HG03064 (cell line): Measurements from ENCODE around the gene ABL2.
"Not testable (repeated sequence)": the region's sequence is repeated elsewhere in the genome, so short reads cannot be mapped to it uniquely, and the experiment has no call there.

Source experiments
- ATAC-seq: cut with Tn5 transposase; IDR thresholded peaks from one replicate; pipeline ENCODE4 v1.9.1; 2021; ENCODE audit warnings: low read depth; ENCODE audit not compliant: unreplicated experiment

Gene ABL2

DNA sequence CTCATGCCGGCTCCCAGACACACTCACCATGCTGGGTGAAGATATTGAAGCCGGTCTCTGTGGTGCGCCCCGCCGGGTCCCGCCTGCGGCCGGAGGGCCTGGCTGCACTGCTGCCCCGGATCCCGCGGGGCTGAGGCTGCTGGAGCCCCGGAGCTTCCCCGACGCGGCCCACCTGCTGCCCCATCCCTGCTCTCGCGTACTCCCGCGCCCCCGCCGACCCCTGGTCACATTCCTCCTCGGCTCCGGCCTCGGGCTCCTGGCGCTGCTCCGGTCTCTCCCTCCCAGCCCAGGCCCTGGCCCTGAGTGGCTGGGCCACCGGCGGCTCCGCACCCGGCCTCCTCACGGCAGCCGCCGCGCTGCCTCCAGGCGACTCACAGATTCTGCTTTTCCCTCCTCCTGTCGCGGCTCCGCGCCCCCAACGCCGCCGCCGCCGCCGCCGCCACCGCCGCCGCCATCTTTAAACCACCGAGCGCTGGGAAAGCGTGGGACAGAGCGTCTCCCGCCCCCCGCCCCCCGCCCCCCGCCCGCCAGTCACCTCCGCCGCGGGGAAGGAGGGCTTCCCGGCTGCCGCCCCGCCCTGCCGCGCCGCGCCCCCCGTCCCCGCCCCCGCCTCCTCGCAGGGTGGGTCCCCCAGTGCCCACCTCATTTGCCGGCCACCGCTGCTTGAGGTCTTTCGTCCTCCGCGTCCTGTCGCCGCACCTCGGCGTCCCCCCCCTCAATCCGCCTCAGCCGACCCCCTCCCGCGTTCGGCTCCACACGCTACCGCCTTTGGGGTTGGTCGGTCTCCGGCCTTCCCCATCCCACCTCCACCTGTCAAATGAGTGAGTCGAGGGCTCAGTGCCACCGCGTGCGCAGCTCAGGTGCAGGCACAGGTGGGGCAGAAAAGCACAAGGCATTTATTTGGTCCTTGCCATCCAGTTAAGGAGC is at the start of gene ABL2:
Gene ABL2 (minus strand): TSS at position 464 of the 927 bp plus-strand sequence. CDS start 280 bp downstream, at position 184.
- peak; percentile 55 for ATAC-seq

DNA sequence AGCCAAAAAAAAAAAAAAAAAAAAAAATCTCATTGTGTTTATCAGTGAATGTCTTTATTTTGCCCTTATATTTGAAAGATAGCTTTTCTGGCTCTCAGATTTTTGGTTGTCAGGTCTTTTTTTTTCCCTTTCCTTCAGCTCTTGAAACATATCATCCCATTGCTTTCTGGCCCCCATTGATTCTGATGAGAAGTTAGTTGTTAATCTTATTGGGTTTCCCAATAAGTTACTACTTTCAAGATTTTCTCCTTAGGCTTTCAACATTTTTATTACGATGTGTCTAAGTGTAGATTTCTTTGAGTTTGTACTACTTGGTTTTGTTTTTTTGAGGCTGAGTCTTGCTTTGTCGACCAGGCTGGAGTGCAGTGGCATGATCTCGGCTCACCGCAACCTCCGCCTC is 49.4 kb upstream of the ABL2 start:
- ATAC-seq, result no peak

DNA sequence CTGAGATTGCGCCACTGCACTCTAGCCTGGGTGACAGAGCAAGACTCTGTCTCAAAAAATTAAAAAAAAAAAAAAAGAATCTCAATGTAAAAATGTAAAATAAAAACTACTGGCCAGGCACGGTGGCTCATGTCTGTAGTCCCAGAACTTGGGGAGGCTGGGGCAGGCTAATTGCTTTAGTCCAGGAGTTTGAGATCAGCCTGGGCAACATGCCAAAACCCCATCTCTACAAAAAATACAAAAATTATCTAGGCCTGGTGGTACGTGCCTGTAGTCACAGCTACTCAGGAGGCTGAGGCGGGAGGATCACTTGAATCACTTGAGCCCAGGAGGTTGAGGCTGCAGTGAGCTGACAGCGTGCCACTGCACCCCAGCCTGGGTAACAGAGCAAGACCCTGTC is 44.9 kb upstream of the ABL2 start:
- ATAC-seq, result not testable (repeated sequence)

DNA sequence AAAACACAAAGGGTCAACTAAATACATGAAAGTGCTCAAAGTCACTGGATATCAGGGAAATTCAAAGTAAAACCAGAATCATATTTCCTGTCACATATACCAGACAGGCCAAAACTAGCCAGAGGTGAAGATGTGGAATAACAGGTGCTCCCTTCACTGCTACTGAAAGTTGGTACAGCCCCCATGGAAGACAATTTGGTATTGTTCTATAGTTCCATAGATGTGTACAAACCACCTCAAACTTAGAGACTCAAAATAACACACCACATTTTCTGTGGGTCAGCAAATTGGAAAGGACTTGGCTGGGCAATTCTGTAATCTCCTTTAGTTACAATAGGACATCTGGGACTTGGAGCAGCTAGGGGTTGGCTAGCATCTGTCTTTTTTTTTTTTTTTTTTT is 39.6 kb upstream of the ABL2 start:
- no peak for ATAC-seq

DNA sequence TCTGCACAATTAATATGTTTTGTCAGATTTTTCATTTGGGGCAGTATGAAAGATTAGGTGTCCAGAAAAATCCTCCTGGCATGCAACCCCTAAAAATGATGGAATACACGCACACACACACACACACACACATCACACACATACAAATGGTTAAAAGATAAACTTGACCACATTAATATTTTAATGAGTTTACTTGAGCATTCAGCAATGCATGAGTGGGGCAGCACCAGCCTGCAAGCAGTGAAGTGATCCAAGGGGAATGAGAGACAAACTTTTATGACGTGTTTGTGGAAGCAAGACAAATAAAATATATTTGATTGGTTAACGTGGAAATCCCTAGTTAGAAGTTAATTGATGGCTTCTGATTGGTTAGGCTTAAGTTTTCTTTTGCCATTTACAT is 35.0 kb upstream of the ABL2 start:
- ATAC-seq, result no peak

DNA sequence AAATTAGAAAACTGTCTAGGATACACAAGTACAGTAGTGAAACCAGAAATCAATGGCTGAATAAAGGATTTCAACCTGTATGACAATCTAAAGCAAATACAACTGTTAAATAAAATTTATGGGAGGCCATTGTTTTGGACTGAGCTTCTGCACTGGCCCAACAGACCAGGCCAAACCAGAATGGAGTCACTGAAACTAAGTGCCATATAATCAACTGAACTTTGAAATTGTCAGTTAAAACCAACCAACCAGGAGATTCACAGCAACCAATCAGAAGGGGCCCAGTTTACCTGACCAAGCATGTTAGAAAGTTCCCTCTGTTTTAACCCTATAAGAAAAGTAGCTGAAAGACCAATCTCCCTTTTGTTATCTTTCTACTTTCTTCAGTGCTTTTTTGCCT is 33.6 kb upstream of the ABL2 start:
- ATAC-seq, result no peak

DNA sequence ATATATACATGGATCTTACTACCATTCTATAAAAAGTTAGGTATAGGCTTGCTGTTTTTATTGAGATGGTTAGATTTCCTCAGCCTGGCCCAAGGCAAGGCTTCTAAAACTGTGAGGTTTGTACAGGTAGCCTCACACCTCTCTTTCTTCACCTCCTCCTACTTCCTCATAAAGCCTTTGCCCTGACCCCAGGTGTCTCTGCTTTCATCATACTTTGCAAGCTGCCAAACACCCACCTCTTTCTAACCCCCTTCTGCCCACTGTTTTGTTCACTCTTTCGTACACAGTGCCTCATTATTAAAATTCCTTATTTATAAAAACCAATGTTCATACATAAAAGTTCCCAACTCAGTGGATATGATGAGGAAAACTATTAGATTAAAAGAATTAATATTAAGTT is 32.7 kb upstream of the ABL2 start:
- no peak for ATAC-seq

DNA sequence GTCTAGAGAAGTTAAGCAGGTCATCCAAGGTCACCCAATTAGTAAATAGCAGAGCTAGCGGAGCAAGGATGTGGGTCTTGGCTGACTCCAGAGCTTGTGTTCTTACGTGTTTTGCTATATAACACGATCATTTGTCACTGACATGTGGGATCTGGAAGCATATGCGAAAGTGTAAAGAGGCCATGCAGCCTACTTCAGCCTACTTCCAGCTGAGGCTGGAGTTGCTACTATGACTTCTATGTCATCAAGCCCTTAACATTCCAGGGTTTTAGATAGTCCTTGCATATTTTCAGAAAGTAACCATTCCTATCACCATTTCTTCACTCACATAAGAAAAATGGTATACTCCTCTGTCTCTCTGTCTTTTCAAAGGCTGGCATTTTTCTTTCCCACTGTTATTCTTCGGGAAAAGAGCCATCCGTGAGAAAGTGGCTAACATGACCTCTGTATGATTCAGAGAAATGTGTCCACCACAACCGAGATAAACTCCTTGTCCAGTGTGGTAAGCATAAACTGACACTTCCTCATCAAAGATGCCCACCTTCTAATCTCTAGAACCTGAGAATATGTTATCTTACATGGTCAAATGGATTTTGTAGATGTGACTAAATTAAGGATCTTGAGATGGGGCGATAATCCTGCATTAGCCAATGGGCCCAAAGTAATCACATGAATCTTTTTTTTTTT is 24.0 kb upstream of the ABL2 start:
- no peak for ATAC-seq

DNA sequence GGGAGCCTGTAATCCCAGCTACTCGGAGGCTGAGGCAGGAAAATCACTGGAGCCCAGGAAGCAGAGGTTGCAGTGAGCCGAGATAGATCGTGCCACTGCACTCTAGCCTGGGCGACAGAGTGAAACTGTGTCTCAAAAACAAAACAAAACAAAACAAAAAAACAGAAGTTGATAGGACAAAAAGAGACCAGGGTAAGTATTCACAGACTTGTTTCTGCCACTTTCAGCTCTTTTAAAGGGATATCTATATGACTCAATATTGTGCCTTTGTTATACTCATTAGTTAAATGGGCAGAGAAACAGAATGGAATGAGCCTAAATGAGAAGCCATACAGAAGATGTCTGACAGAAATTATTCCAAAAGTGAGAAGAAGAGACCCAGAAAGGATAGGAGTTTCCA is 23.1 kb upstream of the ABL2 start:
- ATAC-seq, result no peak

DNA sequence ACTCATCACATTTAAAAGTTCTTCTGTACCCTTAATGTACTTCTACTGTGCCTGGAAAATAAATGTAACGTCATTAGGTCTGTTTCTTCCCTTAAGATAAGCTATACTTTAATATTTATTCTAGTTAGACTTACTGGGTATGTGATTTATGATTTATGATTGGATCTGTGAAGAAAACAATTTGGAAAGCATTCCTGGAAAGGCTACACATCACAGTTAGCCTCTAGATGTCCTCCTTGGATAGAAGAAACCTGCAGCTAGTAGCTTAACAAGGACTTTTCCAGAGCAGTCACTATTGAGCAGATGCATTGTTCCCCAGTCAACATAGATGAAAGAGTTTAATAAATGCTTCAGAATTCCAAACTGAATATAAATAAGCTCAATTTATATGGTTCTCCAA is 22.2 kb upstream of the ABL2 start:
- no peak for ATAC-seq

DNA sequence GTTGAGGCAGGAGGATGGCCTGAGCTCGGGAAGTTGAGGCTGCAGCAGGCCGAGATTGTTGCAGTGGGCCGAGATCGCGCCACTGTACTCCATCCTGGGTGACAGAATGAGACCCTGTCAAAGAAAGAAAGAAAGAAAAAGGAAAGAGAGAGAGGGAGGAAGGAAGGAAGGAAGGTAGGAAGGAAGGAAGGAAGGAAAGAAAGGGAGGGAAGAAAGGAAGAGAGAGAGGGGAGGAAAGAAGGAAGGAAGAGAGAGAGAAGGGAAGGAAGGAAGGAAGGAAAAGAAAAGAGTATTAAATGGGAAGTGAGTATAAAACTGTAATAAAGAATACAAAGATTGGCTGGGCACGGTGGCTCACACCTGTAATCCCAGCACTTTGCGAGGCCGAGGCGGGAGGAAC is 18.4 kb upstream of the ABL2 start:
- ATAC-seq, result no peak

DNA sequence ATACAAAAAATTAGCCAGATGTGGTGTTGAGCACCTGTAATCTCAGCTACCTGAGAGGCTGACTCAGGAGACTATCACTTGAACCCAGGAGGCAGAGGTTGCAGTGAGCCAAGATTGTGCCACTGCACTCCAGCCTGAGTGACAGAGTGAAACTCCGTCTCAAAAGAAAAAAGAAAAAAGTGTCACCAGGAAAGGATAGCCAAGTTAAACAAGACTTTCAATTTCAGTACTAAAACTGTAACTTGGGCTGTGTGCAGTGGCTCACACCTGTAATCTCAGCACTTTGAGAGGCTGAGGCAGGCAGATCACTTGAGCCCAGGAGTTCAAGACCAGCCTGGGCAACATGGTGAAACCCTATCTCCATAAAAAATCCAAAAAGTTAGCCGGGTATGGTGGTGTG is 15.9 kb upstream of the ABL2 start:
- not testable (repeated sequence) for ATAC-seq

DNA sequence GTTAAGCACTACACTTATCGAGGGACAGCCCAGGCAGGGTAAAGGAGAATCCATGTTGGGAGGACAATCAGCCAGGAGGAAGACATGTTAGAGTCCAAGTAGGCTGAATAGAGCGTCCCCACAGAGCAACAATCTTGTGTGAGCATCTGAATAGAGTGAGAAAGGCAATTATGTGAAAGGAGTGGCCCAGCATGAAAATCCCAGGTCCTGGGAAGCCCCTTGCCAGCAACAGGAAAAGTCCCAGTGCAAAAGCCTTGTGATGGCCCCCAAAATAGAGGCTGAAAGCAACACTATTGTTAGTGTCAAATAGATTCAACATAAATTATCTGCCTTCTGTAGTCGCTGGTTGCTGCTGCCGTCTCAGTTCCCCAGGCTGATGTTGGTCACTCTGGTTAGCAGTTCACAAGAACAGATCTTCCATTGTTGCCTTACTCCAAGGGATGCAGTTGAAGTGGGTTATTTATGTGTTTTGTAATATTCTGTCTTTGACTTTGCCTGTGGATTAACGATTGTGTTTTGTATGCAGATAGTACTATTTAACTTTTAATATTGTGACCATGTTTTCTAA is 12.1 kb upstream of the ABL2 start:
- no peak for ATAC-seq

DNA sequence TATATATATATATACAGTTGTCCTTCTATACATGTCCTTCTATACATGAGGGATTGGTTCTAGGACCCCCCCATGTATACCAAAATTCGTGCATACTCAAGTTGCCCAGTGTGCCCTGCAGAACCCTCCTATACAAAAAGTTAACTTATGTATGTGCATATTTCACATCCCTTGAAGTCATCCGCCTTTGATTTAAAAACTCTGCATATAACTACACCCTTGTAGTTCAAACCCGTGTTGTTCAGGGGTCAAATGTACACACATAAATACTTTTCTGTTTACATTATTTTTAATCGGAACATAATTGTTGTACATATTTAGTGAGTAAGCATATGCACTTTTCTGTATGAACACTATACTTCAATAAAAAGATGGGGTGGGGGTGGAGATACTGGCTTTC is 7.7 kb upstream of the ABL2 start:
- ATAC-seq, result no peak

DNA sequence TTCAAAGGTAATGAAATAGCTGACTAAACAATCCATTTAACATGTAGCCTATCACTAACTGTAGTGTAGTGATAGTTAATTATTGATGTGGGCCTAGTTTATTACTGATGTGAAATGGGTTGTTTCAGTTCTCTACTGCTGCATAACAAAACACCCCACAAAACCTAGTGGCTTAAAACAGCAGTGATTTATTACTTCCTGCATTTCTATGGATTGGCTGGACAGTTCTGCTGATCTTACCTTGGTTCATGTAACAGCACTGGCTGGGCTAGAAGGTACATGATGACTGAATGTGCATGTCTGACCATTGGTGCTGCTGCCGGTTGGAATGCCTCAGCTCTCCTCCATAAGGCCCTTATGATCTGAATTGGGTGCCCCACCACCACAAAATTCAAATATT is 5.4 kb upstream of the ABL2 start:
- no peak for ATAC-seq

DNA sequence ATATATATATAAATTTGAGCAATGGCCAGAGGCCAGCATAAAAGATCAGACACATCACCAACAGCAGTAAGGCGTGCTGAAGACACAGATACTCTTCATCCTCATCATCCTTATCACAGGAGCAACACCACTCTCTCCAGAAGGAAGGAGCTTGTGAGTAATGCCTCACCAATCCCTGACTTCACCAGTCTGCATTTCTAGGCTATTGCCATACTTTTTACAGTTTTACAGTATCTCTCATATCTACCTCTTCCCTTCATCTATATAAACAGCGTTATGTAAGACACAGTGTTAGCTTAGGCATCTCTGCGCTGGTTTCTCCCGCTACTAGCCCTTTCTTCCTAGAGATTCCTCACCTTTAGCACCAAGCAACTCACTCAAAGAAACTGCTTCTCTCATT is 2.4 kb upstream of the ABL2 start:
- ATAC-seq, result no peak

DNA sequence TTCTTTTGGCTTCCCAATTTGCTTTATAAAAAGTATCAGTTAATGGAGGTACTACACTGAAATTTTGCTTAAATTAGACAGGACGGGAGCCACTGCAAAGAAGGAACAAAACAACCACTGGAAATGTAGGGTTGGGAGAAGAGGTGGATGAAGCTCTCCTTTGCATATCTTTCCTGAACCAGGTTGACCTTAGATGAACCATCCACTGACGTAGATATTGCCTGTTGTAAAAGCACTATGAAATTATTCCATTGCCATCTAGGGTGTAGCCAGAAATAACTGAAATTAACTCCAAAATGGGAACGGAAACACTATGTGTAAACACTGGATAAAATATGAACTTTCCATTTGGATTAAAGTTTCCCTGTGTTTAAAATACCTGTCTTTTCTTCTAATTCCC is 1.2 kb upstream of the ABL2 start:
- no peak for ATAC-seq

DNA sequence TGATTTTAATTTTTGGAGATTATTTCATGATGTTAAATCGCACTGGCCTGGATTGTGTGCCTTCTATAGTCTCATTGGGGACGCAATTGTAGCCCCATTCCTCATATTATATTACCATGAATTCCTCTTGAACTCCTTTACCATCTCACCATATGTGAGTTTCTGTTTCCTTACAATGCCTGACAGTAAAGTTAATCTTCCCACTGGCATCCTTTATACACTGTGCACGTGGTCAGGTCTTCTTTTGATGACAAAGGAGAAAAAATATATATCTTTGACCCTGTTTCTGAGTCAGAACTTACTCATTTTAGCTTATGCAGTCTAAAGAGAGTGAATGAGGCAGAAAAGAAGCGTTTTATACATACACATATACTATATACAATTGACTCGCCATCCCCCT is 774 bp upstream of the ABL2 start:
- no peak for ATAC-seq

DNA sequence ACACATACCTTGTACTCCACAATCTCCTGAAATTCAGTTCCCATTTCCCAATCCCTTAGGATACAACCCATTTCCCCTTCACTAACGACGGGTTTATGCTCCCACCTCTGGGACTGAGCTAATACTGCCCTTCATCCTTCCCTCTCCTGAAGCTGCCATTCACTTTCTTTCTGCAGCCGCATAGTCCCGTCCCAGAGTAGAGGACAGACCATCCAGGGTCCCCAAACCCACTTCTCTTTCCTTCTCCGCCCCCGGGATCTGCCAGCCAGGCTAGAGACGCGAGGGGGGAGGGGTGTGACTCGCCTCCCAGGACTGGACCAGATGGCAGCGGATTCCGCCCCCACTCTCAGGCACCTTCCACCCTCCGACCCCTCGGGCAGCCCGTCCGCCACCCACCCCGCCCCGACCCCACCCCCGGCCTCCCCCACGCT is 679 bp downstream of the ABL2 start:
- ATAC-seq, result peak; percentile 4

DNA sequence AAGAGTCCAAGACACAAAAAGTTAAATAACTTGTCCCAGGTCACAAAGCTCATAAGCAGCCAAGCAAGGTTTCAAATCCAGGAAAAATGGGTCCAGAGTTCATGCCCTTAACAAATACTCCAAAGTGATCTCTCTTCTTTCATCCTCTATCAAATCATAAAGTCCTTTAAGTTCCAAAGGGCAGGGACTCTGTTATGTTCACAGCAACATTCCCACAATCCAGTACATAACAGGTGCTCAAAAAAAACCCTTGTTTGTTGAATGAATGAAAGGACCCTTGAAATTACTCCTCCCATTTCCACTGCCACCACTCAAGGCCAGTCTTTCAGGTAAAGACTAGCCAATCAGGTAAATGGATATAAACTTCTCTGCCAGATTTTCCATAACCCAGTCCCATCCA is 2.7 kb downstream of the ABL2 start:
- ATAC-seq, result no peak

DNA sequence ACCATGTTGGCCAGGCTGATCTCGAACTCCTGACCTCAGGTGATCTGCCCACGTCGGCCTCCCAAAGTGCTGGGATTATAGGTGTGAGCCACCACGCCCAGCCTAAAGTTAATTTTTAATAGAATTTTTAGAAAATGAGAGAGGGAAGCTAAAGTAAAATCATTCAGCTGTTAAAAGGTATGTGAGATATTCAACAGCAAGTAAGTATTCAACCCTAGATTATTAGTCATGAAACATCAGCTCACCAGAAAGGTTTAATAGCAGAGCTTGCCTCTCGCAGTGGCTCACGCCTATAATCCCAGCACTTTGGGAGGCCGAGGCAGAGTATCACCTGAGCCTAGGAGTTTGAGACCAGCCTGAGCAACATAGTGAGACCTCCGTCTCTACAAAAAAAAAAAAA is 5.0 kb downstream of the ABL2 start:
- ATAC-seq, result not testable (repeated sequence)

DNA sequence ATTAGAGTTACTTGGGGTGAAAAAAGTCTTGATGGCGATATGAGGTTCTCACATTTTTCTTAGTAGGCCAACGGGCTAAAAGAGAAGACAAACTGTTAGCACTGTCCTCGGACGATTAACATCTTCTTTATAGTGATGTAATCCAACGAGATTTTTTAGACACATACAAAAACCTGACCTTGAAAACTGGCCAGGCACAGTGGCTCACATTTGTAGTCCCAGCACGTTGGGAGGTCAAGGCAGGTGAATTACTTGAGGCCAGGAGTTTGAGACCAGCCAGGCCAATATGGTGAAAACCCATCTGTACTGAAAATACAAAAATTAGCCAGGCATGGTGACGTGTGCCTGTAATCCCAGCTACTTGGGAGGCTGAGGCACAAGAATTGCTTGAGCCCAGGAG is 8.4 kb downstream of the ABL2 start:
- ATAC-seq, result not testable (repeated sequence)
